NOMO-1 treated with DMSO at 0.1 percent for 48 hours (cell line): Measurements from ENCODE around the gene ABCB9.

Experiments
- DNase-seq: peaks from one replicate; lab custom pipeline; 2025; ENCODE audit not compliant: unreplicated experiment; lab: John Stamatoyannopoulos, UW

The ABCB9 gene

DNA sequence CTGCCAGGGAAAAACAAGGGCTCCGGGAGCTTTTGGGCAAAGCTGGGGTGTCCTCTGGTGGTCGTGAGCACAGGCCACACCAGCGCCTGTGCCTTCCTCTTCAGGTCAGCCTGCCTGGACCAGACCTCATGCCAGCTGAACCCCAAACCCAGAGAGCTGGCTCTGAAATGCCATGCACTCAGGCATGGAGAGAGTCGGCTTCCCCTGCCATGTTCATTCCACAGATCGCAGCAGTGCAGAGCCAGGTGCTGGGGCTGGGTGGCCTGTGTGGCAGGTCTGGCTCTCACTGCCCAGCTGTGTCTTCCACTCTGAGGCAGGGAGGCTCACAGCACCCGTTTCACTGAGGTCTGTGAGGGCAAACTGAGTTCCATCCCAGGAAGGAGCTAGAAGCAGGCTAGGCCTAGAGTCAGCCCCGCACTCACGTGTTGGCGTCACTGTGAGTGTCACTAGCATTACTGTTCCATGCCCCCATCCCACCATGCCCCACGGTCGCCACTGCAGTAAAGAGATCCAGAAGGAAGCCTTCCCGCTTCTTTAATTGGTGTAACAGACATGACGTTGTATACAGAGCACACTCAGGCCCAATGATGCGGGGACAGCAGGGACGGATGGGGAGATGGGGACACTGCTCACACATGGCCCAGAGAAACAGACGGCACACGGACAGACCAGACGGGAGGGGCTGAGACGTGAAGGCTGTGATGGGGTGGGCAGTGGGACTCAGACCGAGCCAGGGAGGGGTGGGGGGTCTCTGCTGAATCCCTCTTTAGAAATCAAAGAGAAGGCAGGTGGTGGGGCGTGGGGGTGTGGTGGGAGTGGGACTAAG lies 16.9 kb upstream of the ABCB9 start:
- DNase-seq, result no peak

- no peak for DNase-seq
Measured at GRCh38 chr12:122982477-122982815, 16.2 kb upstream of the ABCB9 start.

GRCh38 chr12:122981587-122982476 lies 15.6 kb upstream of the ABCB9 start:
- no peak for DNase-seq

DNA sequence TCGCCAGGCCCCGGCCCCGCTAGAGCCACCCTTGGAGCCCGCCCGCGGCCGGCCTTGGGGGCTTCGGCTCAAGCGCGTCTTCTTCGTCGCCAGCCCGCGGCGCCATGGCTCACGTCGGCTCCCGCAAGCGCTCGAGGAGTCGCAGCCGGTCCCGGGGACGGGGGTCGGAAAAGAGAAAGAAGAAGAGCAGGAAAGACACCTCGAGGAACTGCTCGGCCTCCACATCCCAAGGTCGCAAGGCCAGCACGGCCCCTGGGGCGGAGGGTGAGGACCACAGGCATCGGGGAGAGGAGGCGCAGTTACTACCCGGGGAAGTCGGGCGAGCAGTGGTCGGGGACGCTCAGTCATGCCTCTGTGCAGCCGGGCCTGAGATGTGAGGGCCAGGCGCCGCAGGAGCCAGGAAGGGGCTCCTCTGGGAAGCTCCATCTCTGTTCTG lies 14.8 kb upstream of the ABCB9 start:
- DNase-seq, result no peak

GRCh38 chr12:122980183-122981035 lies 14.1 kb upstream of the ABCB9 start, which contains the start of gene ARL6IP4:
Gene ARL6IP4 (plus strand): TSS chr12:122980681. CDS start chr12:122981140, 459 bp downstream.
- peak; percentile 49 for DNase-seq

- DNase-seq, result peak; percentile 6
Measured at GRCh38 chr12:122979908-122980182, 13.6 kb upstream of the ABCB9 start.

- DNase-seq, result no peak
Measured at GRCh38 chr12:122979001-122979907, 13.0 kb upstream of the ABCB9 start.

DNA sequence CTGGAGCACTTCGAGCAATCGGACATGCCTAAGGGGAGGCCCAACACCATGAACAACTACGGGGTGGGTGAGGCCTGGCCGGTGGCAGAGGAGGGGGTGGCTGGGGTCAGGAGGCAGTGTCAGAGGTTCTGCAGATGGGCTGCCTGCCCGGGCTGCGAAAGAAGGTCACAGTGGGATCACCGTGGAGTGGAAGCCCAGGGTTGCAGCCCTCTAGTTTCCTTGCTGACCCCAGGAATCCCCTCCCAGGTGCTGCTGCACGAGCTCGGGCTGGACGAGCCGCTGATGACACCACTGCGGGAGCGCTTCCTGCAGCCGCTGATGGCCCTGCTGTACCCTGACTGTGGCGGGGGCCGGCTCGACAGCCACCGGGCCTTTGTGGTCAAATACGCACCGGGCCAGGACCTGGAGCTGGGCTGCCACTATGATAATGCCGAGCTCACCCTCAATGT lies 12.3 kb upstream of the ABCB9 start:
- no peak for DNase-seq

GRCh38 chr12:122977655-122978392 lies 11.6 kb upstream of the ABCB9 start:
- DNase-seq, result no peak

- no peak for DNase-seq
Measured at GRCh38 chr12:122977153-122977552, 10.9 kb upstream of the ABCB9 start.

- DNase-seq, result no peak
Measured at GRCh38 chr12:122976648-122976975, 10.3 kb upstream of the ABCB9 start.

- peak; percentile 20 for DNase-seq
Measured at GRCh38 chr12:122975790-122976647, 9.8 kb upstream of the ABCB9 start.

GRCh38 chr12:122974892-122975789 lies 8.9 kb upstream of the ABCB9 start, which contains the start of gene OGFOD2:
Gene OGFOD2 (plus strand): TSS chr12:122975244. CDS start chr12:122975252, 8 bp downstream.
- peak; percentile 93 for DNase-seq

DNA sequence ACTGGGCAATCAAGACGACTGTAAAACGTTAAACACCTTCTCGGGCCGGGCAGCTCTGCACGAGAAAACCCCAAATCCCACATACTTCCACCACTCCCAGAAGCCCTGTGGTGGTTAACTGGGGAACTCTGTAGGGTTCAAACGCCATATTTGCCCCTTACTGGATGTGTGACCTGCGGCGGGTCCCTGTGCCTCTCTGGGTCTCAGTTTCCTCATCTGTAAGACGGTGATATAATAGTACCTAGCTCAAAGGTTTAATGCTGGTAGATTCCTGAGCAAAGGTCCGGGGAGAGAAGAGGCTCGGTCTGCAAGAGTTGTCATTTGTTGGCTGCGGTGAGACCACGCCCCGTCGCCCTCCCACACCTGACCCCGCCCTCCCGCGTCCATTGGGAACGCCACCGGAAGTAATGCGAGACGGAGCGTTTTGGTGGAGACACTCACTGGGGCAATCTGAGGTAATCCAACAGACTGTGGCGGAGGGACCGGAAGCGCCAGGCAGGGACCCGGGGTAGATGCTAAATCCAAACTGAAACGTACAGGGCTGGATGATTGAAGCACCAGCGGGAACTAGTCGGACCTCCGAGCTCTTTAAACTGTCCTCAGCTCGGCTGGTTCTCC lies 8.1 kb upstream of the ABCB9 start:
- peak; percentile 97 for DNase-seq

DNA sequence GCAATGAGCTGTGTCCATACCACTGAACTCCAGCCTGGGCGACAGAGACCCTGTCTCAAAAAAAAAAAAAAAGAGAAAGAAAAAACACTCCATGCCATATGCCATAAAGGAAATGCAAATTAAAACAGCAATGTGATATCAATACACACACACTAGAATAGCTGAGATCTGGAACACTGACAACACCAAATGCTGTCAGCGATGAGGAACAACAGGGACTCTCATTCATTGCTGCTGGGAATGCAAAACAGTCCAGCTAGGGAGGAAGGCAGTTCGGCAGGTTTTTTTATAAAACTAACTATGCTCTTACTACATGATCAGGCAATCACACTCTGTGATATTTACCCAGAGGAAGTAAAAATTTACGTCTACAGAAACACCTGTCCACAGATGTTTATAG lies 3.4 kb upstream of the ABCB9 start:
- no peak for DNase-seq

GRCh38 chr12:122968104-122968503 lies 1.8 kb upstream of the ABCB9 start:
- no peak for DNase-seq
